HL-60 (cell line): ENCODE data around the gene PSG1.
"Not testable (repeated sequence)": the region's sequence is repeated elsewhere in the genome, so short reads cannot be mapped to it uniquely, and the experiment has no call there.

Experiments
- CTCF ChIP-seq: IDR thresholded peaks from one replicate; pipeline ENCODE4 v1.5.1; 2011; ENCODE audit warnings: low read length, control low read depth, inconsistent platforms; ENCODE audit not compliant: insufficient read depth
- GABPA ChIP-seq: IDR thresholded peaks from 2 replicates; pipeline ENCODE4 v1.6.1; 2012; ENCODE audit warnings: low read depth
- POLR2AphosphoS5 ChIP-seq: IDR thresholded peaks from 2 replicates; pipeline ENCODE4 v1.6.1; 2012; ENCODE audit warnings: low read depth
- REST ChIP-seq: IDR thresholded peaks from 2 replicates; pipeline ENCODE4 v1.6.1; 2012; ENCODE audit warnings: low read depth; ENCODE audit not compliant: insufficient replicate concordance

- TF ChIP-seq POLR2AphosphoS5, CTCF, REST, GABPA: not testable (repeated sequence)
These were observed 19.1 kb upstream of the PSG1 start for GRCh38 chr19:42898656-42899055.
